ENCODE measurements around the gene KRT38.

DNA sequence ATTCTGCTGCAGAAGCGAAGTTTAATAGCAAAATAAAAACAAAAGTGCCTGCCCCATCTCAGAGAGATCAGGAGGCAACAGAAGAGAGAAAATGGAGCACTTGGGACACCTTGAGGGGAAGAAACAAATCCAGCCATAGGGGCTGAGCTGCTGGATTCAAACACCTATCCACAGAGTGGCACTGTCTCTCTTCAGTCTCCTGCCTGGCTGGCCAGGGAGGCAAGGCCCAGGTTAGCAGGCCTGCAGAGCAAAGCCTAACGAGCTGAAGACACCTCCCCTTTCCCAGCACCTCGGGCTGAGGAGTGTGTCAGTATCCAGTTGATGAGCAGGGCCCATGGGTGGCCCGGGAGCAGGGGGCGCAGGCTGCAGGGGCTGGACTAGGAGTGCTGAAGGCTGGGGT is 34.6 kb downstream of the KRT38 start:
- TF ChIP-seq ZNF232 (CRISPR knock-in tag; IDR thresholded peaks at IDR 0.05), result no peak
- no peak for TF ChIP-seq CTCF (IDR thresholded peaks at IDR 0.05)
- TF ChIP-seq, protein P1, sequence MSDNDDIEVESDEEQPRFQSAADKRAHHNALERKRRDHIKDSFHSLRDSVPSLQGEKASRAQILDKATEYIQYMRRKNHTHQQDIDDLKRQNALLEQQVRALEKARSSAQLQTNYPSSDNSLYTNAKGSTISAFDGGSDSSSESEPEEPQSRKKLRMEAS (CRISPR knock-in tag; IDR thresholded peaks at IDR 0.05), result no peak
- no peak for TF ChIP-seq GTF2I (CRISPR knock-in tag; conservative IDR thresholded peaks at IDR 0.05)
- TF ChIP-seq AFF4 (CRISPR knock-in tag; IDR thresholded peaks at IDR 0.05; ENCODE audit: borderline replicate concordance), result no peak
- TF ChIP-seq MLX (CRISPR knock-in tag; IDR thresholded peaks at IDR 0.05), result no peak
- no peak for TF ChIP-seq TEAD1 (CRISPR knock-in tag; IDR thresholded peaks at IDR 0.05)
- no peak for TF ChIP-seq TP53 (CRISPR knock-in tag; IDR thresholded peaks at IDR 0.05)
- no peak for TF ChIP-seq NFE2L1 (CRISPR knock-in tag; IDR thresholded peaks at IDR 0.05)
- TF ChIP-seq JUN (CRISPR knock-in tag; IDR thresholded peaks at IDR 0.05), result no peak
- no peak for TF ChIP-seq FOXP1 (CRISPR knock-in tag; IDR thresholded peaks at IDR 0.05; ENCODE audit: borderline replicate concordance)
- TF ChIP-seq HMGXB4 (CRISPR knock-in tag; IDR thresholded peaks at IDR 0.05), result no peak
- TF ChIP-seq, protein P2, sequence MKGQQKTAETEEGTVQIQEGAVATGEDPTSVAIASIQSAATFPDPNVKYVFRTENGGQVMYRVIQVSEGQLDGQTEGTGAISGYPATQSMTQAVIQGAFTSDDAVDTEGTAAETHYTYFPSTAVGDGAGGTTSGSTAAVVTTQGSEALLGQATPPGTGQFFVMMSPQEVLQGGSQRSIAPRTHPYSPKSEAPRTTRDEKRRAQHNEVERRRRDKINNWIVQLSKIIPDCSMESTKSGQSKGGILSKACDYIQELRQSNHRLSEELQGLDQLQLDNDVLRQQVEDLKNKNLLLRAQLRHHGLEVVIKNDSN (CRISPR knock-in tag; IDR thresholded peaks at IDR 0.05), result no peak
- no peak for TF ChIP-seq OVOL2 (CRISPR knock-in tag; IDR thresholded peaks at IDR 0.05; ENCODE audit: borderline replicate concordance)

Data from WTC11 (cell line).